ENCODE measurements around the gene RIMKLA. TPM values are rescaled to one million over a fixed set of nuclear protein-coding genes. Genes with fewer than 3 reads are reported as not detected.
A peak's percentile ranks its signal among the peaks of the same experiment; 100 is the strongest.

Gene RIMKLA
- total RNA-seq, 1 donor from 2014 or later = 0.25 TPM

DNA sequence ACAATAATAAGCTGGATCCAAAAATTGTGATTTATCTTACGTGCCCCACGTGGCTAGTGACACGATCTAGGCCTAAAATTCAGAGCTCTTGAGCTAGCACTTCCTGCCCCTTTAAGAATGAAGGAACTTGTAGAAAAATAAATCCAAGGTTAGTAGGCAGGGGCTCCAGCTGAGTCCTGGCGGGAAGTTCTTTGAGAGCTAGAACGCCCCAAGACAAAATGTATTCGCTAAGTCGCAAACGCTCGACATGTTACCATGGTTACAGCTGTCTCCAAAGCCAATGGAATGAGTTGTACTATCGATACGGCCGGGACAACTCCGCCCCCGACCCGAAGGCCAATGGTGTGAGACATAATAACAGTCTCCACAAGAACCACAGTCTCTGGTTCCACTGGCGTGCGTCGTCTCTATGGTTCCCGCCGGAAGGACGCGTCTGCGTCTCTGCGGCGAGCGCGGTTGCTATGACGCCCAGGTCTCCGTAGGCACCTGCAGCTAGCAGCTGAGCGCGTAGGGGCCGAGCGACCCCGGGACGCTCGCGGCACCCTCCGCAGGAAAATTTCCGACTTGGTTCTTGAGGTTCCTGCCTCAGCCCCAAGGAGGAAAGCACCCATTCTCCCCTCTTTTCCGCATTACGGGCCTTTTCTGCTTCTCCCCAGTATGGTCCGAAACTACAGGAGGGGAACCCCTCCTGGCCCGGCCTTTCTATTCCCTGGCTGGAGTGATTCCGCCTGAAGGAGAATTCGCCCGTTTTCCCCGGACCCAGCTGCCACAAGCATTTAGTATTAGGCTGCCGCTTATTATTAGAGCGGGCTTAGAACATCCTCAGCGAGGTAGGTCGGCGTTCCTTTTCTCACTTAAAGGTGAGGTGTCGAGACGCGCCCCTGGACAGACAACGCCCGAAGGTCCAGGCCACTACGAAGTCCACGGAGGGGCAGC is 82.5 kb downstream of the RIMKLA start, which contains the start of gene CCDC30:
Gene CCDC30, plus strand, starts transcription at position 459 of the 936 bp plus-strand sequence. CDS start 17,266 bp downstream, outside the sequence.
- H3K27ac ChIP-seq = no peak within 1 kb of the TSS
- DNase-seq (ENCODE audit: extremely low spot score in 2 of 2) = peak in 1 of 2 donors; percentile 98
- H3K4me1 ChIP-seq = peaks cover 22% of the 10 kb centered on the region
- H3K4me3 ChIP-seq = peak within 1 kb of the TSS; percentile 77 to 81
- H3K9me3 ChIP-seq = no peaks in the 10 kb centered on the region
- H3K27me3 ChIP-seq = no peaks in the 10 kb centered on the region
- H3K36me3 ChIP-seq = peaks cover 0 to 19% of the 10 kb centered on the region in 2 donors
- TF ChIP-seq POLR2AphosphoS5 (IDR thresholded peaks at IDR 0.05; ENCODE audit: insufficient read depth in 1 of 2, low read depth in 1 of 2) (peak; percentile 63 to 72), POLR2A (IDR thresholded peaks at IDR 0.05) (no peak)
- intact Hi-C loops (cut with DNase I) = no loop called here

- Histone ChIP-seq H3K27me3 (no peaks in the 10 kb centered on the region), H3K4me1 (peaks cover 19% of the 10 kb centered on the region), H3K36me3 (peaks cover 0 to 10% of the 10 kb centered on the region in 2 donors), H3K9me3 (no peaks in the 10 kb centered on the region), H3K27ac (no peak overlapping the region), H3K4me3 (peak overlapping the region; percentile 77 to 81)
- no peak for DNase-seq (ENCODE audit: extremely low spot score in 2 of 2)
- TF ChIP-seq POLR2AphosphoS5 (IDR thresholded peaks at IDR 0.05; ENCODE audit: insufficient read depth in 1 of 2, low read depth in 1 of 2) (no peak), POLR2A (IDR thresholded peaks at IDR 0.05) (no peak)
- TF ChIP-seq, protein P1, sequence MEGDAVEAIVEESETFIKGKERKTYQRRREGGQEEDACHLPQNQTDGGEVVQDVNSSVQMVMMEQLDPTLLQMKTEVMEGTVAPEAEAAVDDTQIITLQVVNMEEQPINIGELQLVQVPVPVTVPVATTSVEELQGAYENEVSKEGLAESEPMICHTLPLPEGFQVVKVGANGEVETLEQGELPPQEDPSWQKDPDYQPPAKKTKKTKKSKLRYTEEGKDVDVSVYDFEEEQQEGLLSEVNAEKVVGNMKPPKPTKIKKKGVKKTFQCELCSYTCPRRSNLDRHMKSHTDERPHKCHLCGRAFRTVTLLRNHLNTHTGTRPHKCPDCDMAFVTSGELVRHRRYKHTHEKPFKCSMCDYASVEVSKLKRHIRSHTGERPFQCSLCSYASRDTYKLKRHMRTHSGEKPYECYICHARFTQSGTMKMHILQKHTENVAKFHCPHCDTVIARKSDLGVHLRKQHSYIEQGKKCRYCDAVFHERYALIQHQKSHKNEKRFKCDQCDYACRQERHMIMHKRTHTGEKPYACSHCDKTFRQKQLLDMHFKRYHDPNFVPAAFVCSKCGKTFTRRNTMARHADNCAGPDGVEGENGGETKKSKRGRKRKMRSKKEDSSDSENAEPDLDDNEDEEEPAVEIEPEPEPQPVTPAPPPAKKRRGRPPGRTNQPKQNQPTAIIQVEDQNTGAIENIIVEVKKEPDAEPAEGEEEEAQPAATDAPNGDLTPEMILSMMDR (IDR thresholded peaks at IDR 0.05) = no peak
- intact Hi-C loops (cut with DNase I) = no loop called here
These were observed 83.3 kb downstream of the RIMKLA start for GRCh38 chr1:42463921-42464320.

DNA sequence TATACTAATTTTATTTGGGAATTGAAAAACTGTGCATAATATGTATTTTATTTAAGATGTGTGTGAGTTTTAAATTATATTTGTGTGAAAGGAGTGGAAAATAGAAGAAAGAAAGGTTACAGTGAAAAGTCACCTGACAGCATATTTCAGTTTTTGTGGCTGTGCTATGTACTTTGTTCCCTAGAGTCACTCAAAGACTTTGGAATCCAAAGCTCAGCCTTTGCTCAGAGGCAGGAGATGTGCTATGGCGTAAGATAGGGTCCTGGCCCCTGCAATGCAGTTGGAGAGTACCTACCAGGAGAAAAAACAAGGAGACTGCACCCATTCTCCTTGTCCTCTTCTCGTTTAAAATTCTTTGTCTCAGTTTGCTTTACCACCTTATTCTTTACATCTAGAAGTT is 85.4 kb downstream of the RIMKLA start:
- intact Hi-C loops (cut with DNase I) = no loop called here

GRCh38 chr1:42469727-42470126 is 89.1 kb downstream of the RIMKLA start:
- Histone ChIP-seq H3K4me3 (no peak overlapping the region), H3K9me3 (no peaks in the 10 kb centered on the region), H3K4me1 (no peaks in the 10 kb centered on the region), H3K27ac (no peak overlapping the region), H3K36me3 (no peaks in the 10 kb centered on the region), H3K27me3 (no peaks in the 10 kb centered on the region)
- DNase-seq (ENCODE audit: extremely low spot score in 2 of 2) = no peak
- TF ChIP-seq, protein P1 (IDR thresholded peaks at IDR 0.05) = no peak
- TF ChIP-seq POLR2A (IDR thresholded peaks at IDR 0.05) = no peak
- no peak for TF ChIP-seq POLR2AphosphoS5 (IDR thresholded peaks at IDR 0.05; ENCODE audit: insufficient read depth in 1 of 2, low read depth in 1 of 2)
- intact Hi-C loops (cut with DNase I) = no loop called here

More for the DNA sequence above, 85.4 kb downstream of the RIMKLA start:
- peaks cover 19% of the 10 kb centered on the region for H3K4me1 ChIP-seq
- no peaks in the 10 kb centered on the region for H3K27me3 ChIP-seq
- TF ChIP-seq POLR2AphosphoS5 (IDR thresholded peaks at IDR 0.05; ENCODE audit: insufficient read depth in 1 of 2, low read depth in 1 of 2) (no peak), POLR2A (IDR thresholded peaks at IDR 0.05) (no peak)
- TF ChIP-seq, protein P1 (IDR thresholded peaks at IDR 0.05) = no peak
- H3K27ac ChIP-seq = no peak overlapping the region
- no peak for DNase-seq (ENCODE audit: extremely low spot score in 2 of 2)
- H3K4me3 ChIP-seq = no peak overlapping the region
- H3K36me3 ChIP-seq = no peaks in the 10 kb centered on the region
- no peaks in the 10 kb centered on the region for H3K9me3 ChIP-seq

Other genes with a start within 250 kb of the RIMKLA start
- not detected for gene GUCA2B, start 227.4 kb upstream of the RIMKLA start, total RNA-seq
- gene GUCA2A, start 216.0 kb upstream of the RIMKLA start, total RNA-seq = not detected
- gene FOXJ3, start 45.6 kb upstream of the RIMKLA start, total RNA-seq = 59.9 TPM
- not detected for gene ZMYND12, start 75.2 kb downstream of the RIMKLA start, total RNA-seq
- 48.9 TPM for gene PPCS, start 75.8 kb downstream of the RIMKLA start, total RNA-seq
- gene CCDC30, start 82.5 kb downstream of the RIMKLA start, total RNA-seq = 1.5 TPM

Measured in vagina (tissue), 2 donors.